HL-60 (cell line): ENCODE results near the gene RBFOX1.

Experiments
- DNase-seq, 2 experiments: peaks; one replicate each; pipeline ENCODE4 v3.0.0-alpha.2; 2010 to 2020; ENCODE audit warnings: low read depth in 1 of 2, low spot score in 1 of 2
- H3K27ac ChIP-seq: fragments of 250-450 bp; sonication (Bioruptor Pico); replicated peaks from 2 replicates; pipeline ENCODE4 v1.5.1; 2020; ENCODE audit warnings: mild to moderate bottlenecking, moderate library complexity
- H3K27me3 ChIP-seq: fragments of 250-450 bp; sonication (Bioruptor Pico); 2 replicates; pipeline ENCODE4 v1.5.1; 2021; ENCODE audit warnings: mild to moderate bottlenecking, moderate library complexity; ENCODE audit not compliant: insufficient read depth, poor library complexity, severe bottlenecking
- H3K4me3 ChIP-seq: replicated peaks from 2 replicates; pipeline ENCODE4 v1.5.1; 2011; ENCODE audit warnings: mild to moderate bottlenecking, control low read depth, low read length; ENCODE audit not compliant: insufficient read depth
- CTCF ChIP-seq: IDR thresholded peaks from one replicate; pipeline ENCODE4 v1.5.1; 2011; ENCODE audit warnings: low read length, control low read depth, inconsistent platforms; ENCODE audit not compliant: insufficient read depth
- GABPA ChIP-seq: IDR thresholded peaks from 2 replicates; pipeline ENCODE4 v1.6.1; 2012; ENCODE audit warnings: low read depth
- POLR2AphosphoS5 ChIP-seq: IDR thresholded peaks from 2 replicates; pipeline ENCODE4 v1.6.1; 2012; ENCODE audit warnings: low read depth
- REST ChIP-seq: IDR thresholded peaks from 2 replicates; pipeline ENCODE4 v1.6.1; 2012; ENCODE audit warnings: low read depth; ENCODE audit not compliant: insufficient replicate concordance
- SPI1 ChIP-seq: IDR thresholded peaks from 2 replicates; pipeline ENCODE4 v1.6.1; 2012; ENCODE audit warnings: low read depth, mild to moderate bottlenecking, borderline replicate concordance

RBFOX1 gene

GRCh38 chr16:7340938-7341337 is 8.3 kb downstream of the RBFOX1 start:
- Histone ChIP-seq H3K27me3 (no peaks in the 10 kb centered on the region), H3K4me3 (no peak overlapping the region), H3K27ac (no peak overlapping the region)
- no peak for DNase-seq
- TF ChIP-seq CTCF = no peak
- TF ChIP-seq POLR2AphosphoS5 = no peak
- TF ChIP-seq REST = no peak
- TF ChIP-seq GABPA = no peak
- TF ChIP-seq SPI1 = no peak

DNA sequence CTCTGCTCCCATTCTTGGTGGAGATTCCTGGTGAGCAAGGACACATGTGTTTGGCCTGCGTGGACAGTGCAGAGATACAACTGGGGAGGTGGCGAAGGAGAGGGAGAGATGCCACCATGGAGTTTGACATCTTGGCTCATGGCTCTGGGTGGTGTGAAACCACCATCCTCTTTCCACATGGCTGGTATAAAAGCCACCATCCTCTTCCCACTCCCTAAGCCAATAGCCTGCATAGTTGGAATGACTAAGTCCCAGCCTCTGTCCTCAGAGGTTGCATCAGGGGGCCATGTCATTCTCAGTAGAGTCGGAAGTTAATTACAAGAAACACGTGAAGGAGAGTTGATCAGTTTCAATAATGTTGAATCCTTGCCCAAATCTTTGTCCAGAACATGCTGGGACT is 10.0 kb downstream of the RBFOX1 start:
- DNase-seq = no peak
- TF ChIP-seq POLR2AphosphoS5 (no peak), CTCF (no peak), REST (no peak), GABPA (no peak), SPI1 (no peak)

GRCh38 chr16:7343243-7343642 is 10.6 kb downstream of the RBFOX1 start:
- no peak overlapping the region for H3K4me3 ChIP-seq
- no peaks in the 10 kb centered on the region for H3K27me3 ChIP-seq
- no peak for TF ChIP-seq CTCF
- TF ChIP-seq POLR2AphosphoS5 = no peak
- TF ChIP-seq SPI1 = no peak
- no peak for TF ChIP-seq GABPA
- TF ChIP-seq REST = no peak
- H3K27ac ChIP-seq = no peak overlapping the region
- no peak for DNase-seq

More for the DNA sequence above, 10.0 kb downstream of the RBFOX1 start:
- Histone ChIP-seq H3K4me3 (no peak overlapping the region), H3K27me3 (no peaks in the 10 kb centered on the region), H3K27ac (no peak overlapping the region)
